ENCODE measurements around the gene BFSP1.
A peak's percentile ranks its signal among the peaks of the same experiment; 100 is the strongest.

Gene BFSP1

GRCh38 chr20:17520583-17520982 is 10.6 kb downstream of the BFSP1 start:
- no peak for DNase-seq (ENCODE audit: low spot score)

GRCh38 chr20:17519606-17520285 is 11.4 kb downstream of the BFSP1 start:
- no peak for DNase-seq (ENCODE audit: low spot score)

DNA sequence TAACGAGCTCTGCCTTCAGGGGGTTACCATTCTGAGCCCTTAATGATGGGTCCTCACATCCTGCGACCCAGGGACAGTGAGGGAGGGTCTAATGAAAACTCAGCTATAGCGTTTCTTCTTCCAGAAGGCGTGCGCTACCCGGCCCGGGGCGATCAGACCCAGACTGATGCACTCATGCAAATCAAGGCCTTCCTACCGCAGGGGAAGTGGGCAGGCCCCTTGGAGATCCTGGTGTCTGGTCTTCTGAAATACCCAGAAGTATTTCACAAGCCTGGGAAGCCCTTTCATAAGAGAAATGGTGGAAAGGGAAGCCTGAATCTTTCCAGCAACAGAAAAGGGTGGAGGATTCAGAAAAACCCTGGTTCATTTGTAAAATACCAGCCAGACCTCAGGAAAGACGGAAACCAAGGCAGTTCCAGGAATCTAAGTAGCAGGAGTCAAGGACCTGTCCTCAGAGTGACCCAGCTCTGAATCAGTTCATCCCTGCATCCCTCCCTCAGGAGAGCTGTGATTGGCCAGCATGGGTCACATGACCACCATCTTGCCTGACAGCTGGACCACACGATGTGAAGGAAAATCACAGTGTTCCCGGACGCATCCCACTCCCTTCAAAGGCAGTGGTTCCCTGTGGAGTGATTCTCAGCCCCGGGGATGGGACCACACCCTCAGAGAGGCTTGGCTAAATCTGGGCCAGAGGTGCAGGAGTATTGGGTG is 12.7 kb downstream of the BFSP1 start:
- peak; percentile 45 for DNase-seq (ENCODE audit: low spot score)

GRCh38 chr20:17515053-17515452 is 16.1 kb downstream of the BFSP1 start:
- DNase-seq (ENCODE audit: low spot score) = no peak

GRCh38 chr20:17513939-17514338 is 17.2 kb downstream of the BFSP1 start:
- DNase-seq (ENCODE audit: low spot score) = no peak

DNA sequence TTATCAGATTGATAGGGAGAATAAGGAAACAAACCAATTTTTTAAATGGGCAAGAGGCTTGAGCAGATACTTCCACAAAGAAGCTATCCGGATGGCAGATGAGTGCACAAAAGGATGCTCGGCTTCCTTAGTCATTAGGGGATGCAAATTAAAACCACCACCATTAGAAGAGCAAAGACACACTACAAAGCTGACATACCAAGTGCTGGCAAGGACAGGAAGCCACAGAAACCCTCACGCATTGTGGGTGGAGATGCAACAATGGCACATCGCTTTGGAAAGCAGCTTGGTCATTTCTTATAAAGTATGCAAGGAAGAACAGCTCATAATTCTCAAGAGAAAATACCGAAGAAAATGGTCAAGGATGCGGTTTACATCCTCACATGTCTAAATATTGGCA is 19.8 kb downstream of the BFSP1 start:
- DNase-seq (ENCODE audit: low spot score) = no peak

DNA sequence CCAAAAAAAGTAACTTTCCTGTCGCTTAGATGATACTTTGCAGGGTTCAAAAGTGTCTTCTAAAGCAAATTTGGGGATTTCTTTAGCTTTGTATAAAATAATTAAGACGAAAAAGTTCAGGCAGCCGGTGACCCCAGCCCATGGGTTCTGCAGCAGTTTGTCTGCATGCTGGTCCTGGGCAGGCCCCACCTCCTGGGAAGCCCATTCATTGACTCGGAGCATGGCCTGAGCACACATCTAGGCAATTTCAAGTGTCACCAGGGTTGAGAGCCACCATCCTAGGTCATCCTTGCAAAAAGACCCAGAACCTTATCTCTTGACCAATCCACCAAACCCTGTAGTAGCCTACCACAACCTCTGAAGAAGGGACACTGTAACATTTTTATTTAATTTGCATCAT is 20.6 kb downstream of the BFSP1 start:
- DNase-seq (ENCODE audit: low spot score) = no peak

GRCh38 chr20:17508756-17509155 is 22.4 kb downstream of the BFSP1 start:
- no peak for DNase-seq (ENCODE audit: low spot score)

- no peak for DNase-seq (ENCODE audit: low spot score)
Observed at GRCh38 chr20:17507531-17507930, 23.6 kb downstream of the BFSP1 start.

DNA sequence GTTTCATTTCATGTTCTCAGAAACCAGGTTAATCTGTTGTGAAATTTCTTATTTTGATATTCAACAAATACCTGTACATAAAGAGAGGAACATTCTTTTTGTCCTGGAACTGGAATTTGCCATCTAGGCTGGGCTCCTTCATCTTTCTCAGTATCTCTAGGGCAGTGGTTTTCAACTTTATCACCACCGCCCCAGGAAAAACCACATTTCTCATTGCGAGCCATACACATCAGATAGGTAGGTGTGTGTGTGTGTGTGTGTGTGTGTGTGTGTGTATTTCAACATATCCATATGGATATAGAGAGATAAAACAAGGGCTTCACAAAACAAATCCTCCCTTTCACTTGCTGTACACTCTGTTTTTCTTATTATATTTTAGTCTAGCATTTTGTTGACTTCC is 24.1 kb downstream of the BFSP1 start:
- no peak for DNase-seq (ENCODE audit: low spot score)

DNA sequence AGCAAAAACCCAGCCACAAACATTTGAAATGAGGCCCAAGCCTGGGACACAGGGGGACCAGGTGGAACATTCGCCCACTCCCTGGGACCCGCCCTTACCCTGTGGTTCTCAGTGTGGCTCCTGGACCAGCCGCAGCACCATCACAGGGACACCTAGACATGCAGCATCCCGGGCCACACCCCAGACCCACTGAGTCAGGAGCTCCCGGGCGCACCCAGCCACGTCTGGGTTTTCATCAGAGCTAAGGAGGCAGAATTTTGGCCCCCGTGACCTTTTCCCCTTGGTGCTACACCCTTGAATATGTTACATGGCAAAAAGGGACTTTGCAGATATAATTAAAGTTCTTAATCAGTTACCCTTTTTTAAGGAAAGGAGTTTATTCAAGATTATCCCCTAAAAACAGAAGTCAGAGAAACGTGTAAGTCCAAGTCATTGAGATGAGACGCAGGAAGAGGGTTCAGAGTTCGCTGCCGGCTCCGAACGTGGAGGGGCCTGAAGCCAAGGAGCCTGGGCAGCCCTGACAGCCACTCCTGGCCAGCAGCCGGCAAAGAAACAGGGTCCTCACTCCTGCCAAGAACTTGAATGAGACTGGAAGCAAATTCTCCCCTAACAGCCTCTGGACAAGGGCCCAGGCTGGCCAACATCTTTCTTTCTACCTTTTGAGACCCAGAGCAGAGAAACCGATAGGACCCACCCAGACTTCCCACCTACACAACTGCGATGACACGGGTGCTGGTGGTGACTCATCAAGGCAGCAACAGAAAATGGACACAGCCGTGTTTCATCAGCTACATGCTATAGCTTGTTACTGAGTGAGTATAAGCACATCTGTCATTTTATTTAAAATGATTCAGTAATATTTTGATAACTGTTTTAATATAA is 25.3 kb downstream of the BFSP1 start:
- peak; percentile 25 for DNase-seq (ENCODE audit: low spot score)

DNA sequence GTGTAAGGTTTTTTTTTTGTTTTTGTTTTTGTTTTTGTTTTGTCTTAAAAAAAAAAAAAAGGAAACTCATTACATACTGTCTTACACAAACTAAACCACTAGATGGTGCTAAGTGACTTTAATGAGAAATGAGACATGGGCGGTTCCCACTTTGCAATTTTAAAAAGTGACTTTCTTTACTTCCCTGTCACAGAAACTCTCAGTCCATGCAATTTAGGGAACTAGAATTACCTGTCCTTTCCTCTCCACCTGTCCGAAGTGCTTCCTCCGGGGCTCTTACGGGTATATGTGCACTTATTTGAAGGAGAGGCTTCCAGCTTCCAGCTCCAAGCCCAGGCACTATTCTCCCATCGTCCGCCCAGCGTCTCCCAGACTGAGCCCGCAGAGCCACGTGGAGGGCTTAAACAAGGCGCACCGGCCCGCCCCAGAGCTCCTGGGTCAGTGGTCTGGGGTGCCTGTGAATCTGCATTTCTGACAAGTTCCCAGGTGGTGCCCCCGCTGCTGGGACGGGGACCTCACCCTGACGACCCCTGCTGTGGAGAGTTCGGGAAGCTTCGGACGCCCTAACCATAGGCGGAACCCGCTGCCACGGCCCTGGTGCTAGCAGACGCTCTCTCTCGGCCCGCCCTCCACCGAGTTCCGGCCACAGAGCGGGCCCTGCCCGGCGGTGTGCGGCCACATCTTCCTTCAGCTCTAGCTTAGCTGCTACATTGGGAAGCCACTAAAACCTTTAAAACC is 26.1 kb downstream of the BFSP1 start:
- peak; percentile 63 for DNase-seq (ENCODE audit: low spot score)

DNA sequence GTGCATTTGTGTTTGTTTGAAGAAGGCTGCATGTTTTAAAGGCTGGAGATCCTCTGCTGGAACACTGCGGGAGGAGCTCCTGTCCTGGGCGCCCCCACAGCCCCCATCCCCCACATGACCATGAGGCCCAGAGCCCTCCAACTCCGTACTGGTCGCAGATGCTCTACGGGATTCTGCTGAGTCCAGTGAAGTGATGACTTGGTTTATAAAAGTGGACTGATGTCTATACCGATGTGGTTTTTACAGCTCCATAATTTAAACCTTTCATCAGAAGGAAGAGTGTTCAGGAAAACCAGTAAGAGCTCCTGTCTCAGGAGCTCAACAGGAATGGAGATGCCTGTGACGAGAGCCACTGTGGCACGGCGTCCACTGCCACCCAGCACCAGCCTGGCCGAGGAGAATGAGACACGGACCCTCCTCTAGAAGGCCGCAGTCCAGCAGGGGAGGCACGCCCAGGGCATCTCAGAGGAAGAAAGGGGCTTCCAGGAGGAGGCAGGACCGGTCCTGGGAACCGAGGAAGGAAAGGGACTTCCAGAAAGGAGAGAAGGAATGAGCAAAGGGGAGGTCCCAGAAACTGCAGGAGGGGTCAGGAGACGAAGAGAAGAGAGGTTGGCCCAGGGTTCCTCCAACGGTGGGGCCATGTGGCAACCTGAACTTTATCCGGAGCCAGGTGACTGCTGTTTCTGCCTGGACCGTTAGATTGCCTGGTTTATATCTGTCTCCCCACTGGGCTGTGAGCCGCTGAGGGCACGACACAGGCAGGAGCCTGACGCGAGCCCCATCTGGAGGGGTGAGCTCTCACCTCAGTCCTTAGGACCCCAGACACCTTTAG is 26.9 kb downstream of the BFSP1 start:
- peak; percentile 25 for DNase-seq (ENCODE audit: low spot score)

- no peak for DNase-seq (ENCODE audit: low spot score)
Observed at GRCh38 chr20:17503301-17504065, 27.7 kb downstream of the BFSP1 start.

GRCh38 chr20:17502105-17502504 is 29.1 kb downstream of the BFSP1 start:
- no peak for DNase-seq (ENCODE audit: low spot score)

DNA sequence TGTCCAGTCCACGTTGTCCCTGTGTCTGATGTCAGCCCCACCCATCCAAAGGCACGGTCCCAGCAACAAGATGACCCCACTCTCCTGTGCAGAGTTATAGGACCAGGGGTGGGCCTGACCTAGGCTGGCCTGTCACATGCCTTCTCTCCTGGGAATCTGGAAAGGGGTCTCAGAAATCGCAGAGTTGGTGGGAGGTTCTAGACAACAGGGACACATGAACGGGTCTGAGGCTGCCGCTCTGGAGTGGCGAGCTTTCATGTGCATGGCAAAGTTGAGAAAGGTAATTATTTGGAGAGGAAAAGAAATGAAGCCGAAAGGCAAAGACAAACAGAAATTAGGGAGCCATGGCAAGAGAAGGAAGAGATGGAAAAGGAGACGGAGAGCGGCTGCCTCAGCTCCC is 29.5 kb downstream of the BFSP1 start:
- no peak for DNase-seq (ENCODE audit: low spot score)

- DNase-seq (ENCODE audit: low spot score) = no peak
Observed at GRCh38 chr20:17500826-17501225, 30.4 kb downstream of the BFSP1 start.

DNA sequence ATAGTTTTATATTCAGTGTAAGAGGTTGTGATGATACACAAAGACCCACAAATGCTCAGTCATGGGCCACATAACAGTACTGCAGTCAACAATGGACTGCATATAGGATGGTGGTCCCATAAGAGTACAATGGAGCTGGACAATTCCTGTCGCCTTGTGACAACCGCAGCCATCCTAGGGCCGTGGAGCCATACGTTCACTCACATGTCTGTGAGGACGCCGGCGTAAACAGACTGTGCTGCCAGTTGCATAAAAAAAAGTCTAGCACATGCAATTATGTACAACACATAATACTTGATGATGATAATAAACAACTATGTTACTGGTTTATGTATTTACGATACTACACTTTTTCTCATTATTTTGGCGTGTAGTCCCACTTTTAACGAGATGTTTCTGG is 30.9 kb downstream of the BFSP1 start:
- no peak for DNase-seq (ENCODE audit: low spot score)

DNA sequence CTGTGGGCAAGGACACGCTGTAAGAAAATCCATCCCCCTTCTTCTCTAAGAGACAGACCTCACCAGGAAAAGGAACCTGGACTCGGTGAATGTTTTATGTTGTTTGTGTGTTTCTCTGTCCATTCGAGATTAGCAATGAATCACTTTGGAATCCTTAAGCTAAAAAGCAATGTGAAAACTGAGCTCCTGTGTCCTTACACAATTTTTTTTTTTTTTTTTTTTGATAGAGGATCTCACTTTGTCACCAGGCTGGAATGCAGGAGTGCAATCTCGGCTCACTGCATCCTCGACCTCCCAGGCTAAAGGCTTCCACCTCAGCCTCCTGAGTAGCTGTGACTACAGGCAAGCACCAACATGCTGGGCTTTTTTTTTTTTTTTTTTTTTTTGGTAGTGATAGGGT is 32.1 kb downstream of the BFSP1 start:
- no peak for DNase-seq (ENCODE audit: low spot score)

DNA sequence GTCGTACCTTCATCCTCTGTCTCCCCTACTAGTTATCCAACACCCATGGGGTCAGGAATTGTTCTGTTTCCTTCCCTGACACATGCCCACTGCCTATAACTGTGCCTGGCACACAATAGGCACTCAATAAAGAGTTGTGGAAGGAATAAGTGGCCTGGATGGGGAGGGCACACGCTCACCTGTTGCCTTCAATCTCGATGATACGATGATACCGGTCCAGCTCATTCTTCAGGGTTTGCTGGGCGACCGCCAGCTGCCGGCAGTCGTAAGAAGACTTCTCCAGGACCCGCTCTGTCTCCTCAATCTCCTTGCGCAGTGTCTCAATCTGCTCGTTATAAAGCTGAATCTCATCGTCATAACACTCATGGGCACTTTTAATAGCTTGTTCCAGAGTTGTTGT is 32.5 kb downstream of the BFSP1 start:
- DNase-seq (ENCODE audit: low spot score) = no peak

Measured in AG08396 (cell line).